Measurements from ENCODE around the gene TMEM14A. TPM values are rescaled to one million over a fixed set of nuclear protein-coding genes. Genes with fewer than 3 reads are reported as not detected.
"Not testable (repeated sequence)": the region's sequence is repeated elsewhere in the genome, so short reads cannot be mapped to it uniquely, and the experiment has no call there.

Gene TMEM14A
- polyA plus RNA-seq, 4 donors, result 51.2 to 56.4 (median 55.9) TPM

DNA sequence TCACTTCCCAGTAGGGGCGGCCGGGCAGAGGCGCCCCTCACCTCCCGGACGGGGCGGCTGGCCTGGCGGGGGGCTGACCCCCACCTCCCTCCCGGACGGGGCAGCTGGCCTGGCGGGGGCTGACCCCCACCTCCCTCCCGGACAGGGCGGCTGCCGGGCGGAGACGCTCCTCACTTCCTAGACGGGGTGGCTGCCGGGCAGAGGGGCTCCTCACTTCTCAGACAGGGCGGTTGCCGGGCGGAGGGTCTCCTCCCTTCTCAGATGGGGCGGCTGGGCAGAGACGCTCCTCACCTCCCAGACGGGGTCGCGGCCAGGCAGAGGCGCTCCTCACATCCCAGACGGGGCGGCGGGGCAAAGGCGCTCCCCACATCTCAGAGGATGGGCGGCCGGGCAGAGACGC, 15.0 kb upstream of the TMEM14A start:
- DNase-seq (ENCODE audit: low read depth in 4 of 4, low spot score in 3 of 4), result not testable (repeated sequence)

DNA sequence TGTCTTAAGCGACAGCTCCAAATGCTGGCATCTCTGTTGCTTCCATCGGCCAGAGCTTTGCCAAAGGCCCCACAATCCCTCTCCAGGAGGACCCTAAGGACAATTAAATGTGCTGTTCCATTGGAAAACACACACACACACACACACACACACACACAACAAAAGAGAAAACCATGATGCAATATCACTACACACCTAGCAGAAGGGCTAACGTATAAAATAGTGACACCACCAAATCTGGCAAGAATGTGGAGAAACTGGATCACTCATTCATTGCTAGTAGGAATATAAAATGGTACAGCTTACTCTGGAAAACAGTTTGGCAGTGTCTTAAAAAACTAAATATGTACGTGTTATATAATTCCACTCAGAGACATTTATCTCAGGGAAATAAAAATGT, 13.0 kb upstream of the TMEM14A start:
- DNase-seq (ENCODE audit: low read depth in 4 of 4, low spot score in 3 of 4), result no peak

DNA sequence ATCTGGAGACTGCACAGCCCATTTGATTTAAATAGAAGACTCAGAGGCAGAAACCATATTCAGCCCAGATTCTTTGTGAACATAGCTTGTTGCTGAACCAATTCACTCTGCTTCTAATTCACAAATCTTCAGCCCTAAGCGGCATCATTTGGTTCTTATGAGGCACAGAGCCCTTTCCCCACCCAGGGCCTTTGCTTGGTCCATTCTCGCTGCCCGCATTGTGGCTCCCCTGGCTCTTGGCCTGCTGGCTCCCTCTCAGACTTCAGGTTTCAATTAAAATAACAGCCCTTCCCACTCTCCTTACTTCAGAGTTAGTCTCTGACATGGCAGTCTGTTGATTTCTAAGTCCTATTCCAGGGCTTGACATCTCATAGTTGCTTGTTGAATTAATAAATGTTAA, 9.4 kb upstream of the TMEM14A start:
- no peak for DNase-seq (ENCODE audit: low read depth in 4 of 4, low spot score in 3 of 4)

DNA sequence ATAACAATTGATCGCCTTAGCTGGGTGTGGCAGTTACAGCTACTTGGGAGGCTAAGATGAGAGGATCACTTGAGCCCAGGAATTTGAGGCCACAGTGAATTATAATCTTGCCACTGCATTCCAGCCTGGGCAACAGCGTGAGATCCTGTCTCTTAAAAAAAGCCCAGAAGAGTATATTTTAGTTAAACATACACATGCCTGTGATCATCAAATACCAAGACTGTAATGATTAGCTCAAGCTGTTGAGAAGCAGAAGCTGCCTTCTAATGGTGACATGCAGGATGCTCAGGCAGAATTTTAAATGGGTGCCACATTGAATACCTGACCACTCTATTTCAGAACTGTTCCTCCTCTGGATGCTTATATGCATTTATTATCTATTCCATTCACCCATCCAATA, 8.9 kb upstream of the TMEM14A start:
- no peak for DNase-seq (ENCODE audit: low read depth in 4 of 4, low spot score in 3 of 4)

- DNase-seq (ENCODE audit: low read depth in 4 of 4, low spot score in 3 of 4), result peak; percentile 61 to 79 (median 74)
Measured at GRCh38 chr6:52663120-52663935, 7.6 kb upstream of the TMEM14A start.

GRCh38 chr6:52663936-52664185, 7.1 kb upstream of the TMEM14A start:
- DNase-seq (ENCODE audit: low read depth in 4 of 4, low spot score in 3 of 4), result peak in 1 of 4 donors; percentile 44

GRCh38 chr6:52664186-52664990, 6.5 kb upstream of the TMEM14A start:
- DNase-seq (ENCODE audit: low read depth in 4 of 4, low spot score in 3 of 4), result peak; percentile 83 to 87 (median 84)

- DNase-seq (ENCODE audit: low read depth in 4 of 4, low spot score in 3 of 4), result no peak
Measured at GRCh38 chr6:52664991-52665686, 5.8 kb upstream of the TMEM14A start.

- DNase-seq (ENCODE audit: low read depth in 4 of 4, low spot score in 3 of 4), result no peak
Measured at GRCh38 chr6:52666071-52666470, 4.8 kb upstream of the TMEM14A start.

DNA sequence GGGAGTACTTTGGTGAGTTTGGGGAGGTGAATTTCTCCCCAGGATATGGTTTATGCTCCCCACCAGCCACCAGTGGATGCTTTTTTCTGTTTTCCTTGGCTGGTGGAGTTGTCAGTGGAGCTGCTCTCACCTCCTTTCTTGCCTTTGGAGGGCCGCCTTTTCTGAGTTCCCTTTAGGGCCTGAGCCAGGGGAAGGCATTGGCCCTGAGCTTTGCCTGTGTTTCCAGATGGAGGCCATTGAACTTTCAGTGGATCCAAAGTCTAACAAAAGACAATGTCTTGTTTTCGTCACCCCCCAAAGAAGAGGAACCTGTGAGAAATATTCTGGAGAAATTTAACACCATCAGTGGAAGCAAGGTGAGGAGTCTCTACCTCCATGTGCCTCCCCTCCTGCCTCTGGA, 4.4 kb upstream of the TMEM14A start:
- no peak for DNase-seq (ENCODE audit: low read depth in 4 of 4, low spot score in 3 of 4)

GRCh38 chr6:52667572-52667971, 3.3 kb upstream of the TMEM14A start:
- DNase-seq (ENCODE audit: low read depth in 4 of 4, low spot score in 3 of 4), result no peak

- no peak for DNase-seq (ENCODE audit: low read depth in 4 of 4, low spot score in 3 of 4)
Measured at GRCh38 chr6:52671676-52672075, 763 bp downstream of the TMEM14A start.

GRCh38 chr6:52672412-52673025, 1.6 kb downstream of the TMEM14A start:
- no peak for DNase-seq (ENCODE audit: low read depth in 4 of 4, low spot score in 3 of 4)

- no peak for DNase-seq (ENCODE audit: low read depth in 4 of 4, low spot score in 3 of 4)
Measured at GRCh38 chr6:52674666-52675065, 3.8 kb downstream of the TMEM14A start.

DNA sequence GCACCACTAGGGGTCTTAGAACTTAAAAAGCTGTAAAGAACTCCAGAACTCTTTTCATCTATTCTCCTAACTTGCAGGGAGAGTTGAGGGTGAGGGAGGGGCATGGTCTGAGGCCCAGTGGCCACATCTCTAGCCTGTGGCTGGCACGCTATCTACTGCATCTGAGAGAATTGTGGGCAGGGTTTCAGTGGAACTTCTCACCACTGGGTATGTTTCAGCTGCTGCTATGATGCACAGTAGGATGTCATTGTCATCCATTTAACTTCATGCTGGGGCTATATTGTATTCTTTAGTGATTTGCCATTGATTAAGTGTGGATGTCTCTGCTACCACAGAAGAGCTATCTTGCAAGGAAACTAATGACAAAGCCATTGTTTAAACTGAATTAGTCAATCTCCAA, 4.5 kb downstream of the TMEM14A start:
- no peak for DNase-seq (ENCODE audit: low read depth in 4 of 4, low spot score in 3 of 4)

- not testable (repeated sequence) for DNase-seq (ENCODE audit: low read depth in 4 of 4, low spot score in 3 of 4)
Measured at GRCh38 chr6:52676631-52677030, 5.7 kb downstream of the TMEM14A start.

DNA sequence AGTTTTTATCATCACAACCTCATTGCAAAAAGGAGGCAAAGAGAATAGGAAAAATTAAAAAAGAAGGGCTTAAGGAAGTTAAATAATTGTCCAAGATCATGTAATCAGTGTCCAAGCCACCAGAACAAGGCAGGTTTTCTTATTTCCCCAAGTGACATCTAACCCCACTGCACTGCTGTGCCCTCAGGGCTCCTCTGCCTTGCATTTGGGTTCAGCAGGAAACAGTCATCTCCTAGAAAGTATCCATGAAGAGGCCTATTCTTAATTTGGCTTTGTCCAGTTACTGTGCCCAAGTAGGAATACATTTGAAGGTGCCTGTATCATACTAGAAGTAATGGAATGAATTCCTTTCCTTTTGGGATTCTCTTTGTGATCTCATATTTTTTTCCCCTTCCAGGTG, 10.5 kb downstream of the TMEM14A start:
- no peak for DNase-seq (ENCODE audit: low read depth in 4 of 4, low spot score in 3 of 4)

DNA sequence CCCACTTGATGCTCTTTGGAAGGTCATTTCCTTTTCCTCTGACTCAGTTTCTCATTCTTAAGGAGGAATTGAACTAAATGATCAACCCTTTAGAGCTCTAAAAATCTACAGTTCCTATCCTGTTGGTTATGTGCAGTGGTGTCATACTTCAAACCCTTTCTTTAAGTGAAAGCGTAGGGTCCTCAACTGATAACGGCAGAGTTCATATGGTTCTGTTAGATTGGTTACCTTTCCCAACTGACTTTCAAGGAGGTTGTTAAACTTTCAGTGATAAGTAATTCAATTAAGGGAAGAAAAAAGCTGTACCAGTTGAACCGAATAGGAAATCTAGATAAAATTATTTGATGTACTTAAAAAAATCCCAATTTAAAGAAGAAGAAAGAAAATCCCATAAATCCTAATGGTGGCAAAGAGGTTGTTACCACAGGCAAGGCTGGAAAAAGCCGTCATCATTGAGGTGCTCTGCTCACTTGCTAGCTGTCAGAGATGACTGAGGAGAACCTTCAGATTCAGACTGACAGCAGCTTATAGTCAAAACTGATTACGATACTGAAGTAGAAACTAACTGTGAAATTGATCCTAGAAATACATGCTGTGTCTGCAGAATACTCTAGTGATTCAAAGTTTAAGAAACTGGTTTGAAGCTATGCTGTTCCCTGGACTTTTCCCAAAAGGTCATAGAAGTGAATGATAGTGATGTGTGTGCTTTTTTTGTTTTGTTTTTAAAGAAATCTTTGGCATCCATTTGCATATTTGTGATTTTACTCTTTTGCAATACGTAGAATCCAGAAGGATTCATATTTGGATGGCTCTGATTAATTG, 16.2 kb downstream of the TMEM14A start:
- DNase-seq (ENCODE audit: low read depth in 4 of 4, low spot score in 3 of 4), result no peak

GRCh38 chr6:52689857-52690256, 18.9 kb downstream of the TMEM14A start:
- no peak for DNase-seq (ENCODE audit: low read depth in 4 of 4, low spot score in 3 of 4)

- no peak for DNase-seq (ENCODE audit: low read depth in 4 of 4, low spot score in 3 of 4)
Measured at GRCh38 chr6:52691718-52692117, 20.8 kb downstream of the TMEM14A start.
